Neural cell (in vitro differentiated cells): ENCODE measurements around the gene TPD52L1.

ENCODE experiments used
- CTCF ChIP-seq: fragments of 450-650 bp; IDR thresholded peaks from 2 replicates; pipeline ENCODE4 v1.5.1; 2014; ENCODE audit warnings: antibody characterized with exemption, mild to moderate bottlenecking, moderate library complexity; ENCODE audit not compliant: poor library complexity, severe bottlenecking
- EP300 ChIP-seq: fragments of 450-650 bp; conservative IDR thresholded peaks from 2 replicates; pipeline ENCODE4 v1.6.1; 2014; ENCODE audit warnings: antibody characterized with exemption, mild to moderate bottlenecking, moderate library complexity; ENCODE audit not compliant: poor library complexity, severe bottlenecking
- EZH2 ChIP-seq: fragments of 200-600, 300-800 bp; shearing (Covaris generic), sonication (generic); IDR thresholded peaks from 2 replicates; pipeline ENCODE4 v1.6.1; 2014; ENCODE audit warnings: antibody characterized with exemption, low read length, borderline replicate concordance, mild to moderate bottlenecking; ENCODE audit not compliant: insufficient read depth, poor library complexity, severe bottlenecking
- MXI1 ChIP-seq: fragments of 450-650 bp; conservative IDR thresholded peaks from 2 replicates; pipeline ENCODE4 v1.6.1; 2014; ENCODE audit warnings: antibody characterized with exemption, mild to moderate bottlenecking; ENCODE audit not compliant: poor library complexity, severe bottlenecking
- POLR2AphosphoS5 ChIP-seq: IDR thresholded peaks from 2 replicates; pipeline ENCODE4 v1.6.1; 2012
- RAD21 ChIP-seq: fragments of 450-650 bp; conservative IDR thresholded peaks from 2 replicates; pipeline ENCODE4 v1.6.1; 2014; ENCODE audit warnings: antibody characterized with exemption, mild to moderate bottlenecking, moderate library complexity
- REST ChIP-seq: IDR thresholded peaks from 2 replicates; pipeline ENCODE4 v1.6.1; 2012; ENCODE audit warnings: borderline replicate concordance
- SMC3 ChIP-seq: fragments of 450-650 bp; conservative IDR thresholded peaks from 2 replicates; pipeline ENCODE4 v1.6.1; 2014; ENCODE audit warnings: antibody characterized with exemption, mild to moderate bottlenecking, moderate library complexity; ENCODE audit not compliant: poor library complexity
- TAF1 ChIP-seq: IDR thresholded peaks from 2 replicates; pipeline ENCODE4 v1.6.1; 2012; ENCODE audit warnings: low read depth

GRCh38 chr6:125175466-125176048 lies 22.0 kb downstream of the TPD52L1 start:
- no peak for TF ChIP-seq CTCF
- TF ChIP-seq REST, result no peak
- TF ChIP-seq POLR2AphosphoS5, result no peak
- TF ChIP-seq RAD21, result no peak
- no peak for TF ChIP-seq TAF1
- no peak for TF ChIP-seq EP300
- TF ChIP-seq EZH2, result no peak
- TF ChIP-seq SMC3, result no peak
- no peak for TF ChIP-seq MXI1
